Left hindlimb (tissue), 1 donor: ENCODE results near the gene SEC62.
A peak's percentile ranks its signal among the peaks of the same experiment; 100 is the strongest.

ENCODE experiments used
- DNase-seq: peaks from one replicate; pipeline ENCODE4 v3.0.0-alpha.2; 2018

The SEC62 gene

GRCh38 chr3:169966428-169966950, at the start of gene SEC62:
SEC62 (plus strand) TSS chr3:169966807; CDS start chr3:169966823, 16 bp downstream.
- peak; percentile 97 for DNase-seq

- no peak for DNase-seq
These were observed 43.4 kb upstream of the SEC62 start for GRCh38 chr3:169923189-169923588.

GRCh38 chr3:169923831-169924230, 42.8 kb upstream of the SEC62 start:
- DNase-seq, result no peak

- no peak for DNase-seq
These were observed 36.6 kb upstream of the SEC62 start for GRCh38 chr3:169929830-169930519.

GRCh38 chr3:169930843-169931242, 35.8 kb upstream of the SEC62 start:
- no peak for DNase-seq

GRCh38 chr3:169931747-169932520, 34.7 kb upstream of the SEC62 start:
- no peak for DNase-seq

- no peak for DNase-seq
These were observed 27.3 kb upstream of the SEC62 start for GRCh38 chr3:169939320-169939719.

- DNase-seq, result no peak
These were observed 26.9 kb upstream of the SEC62 start for GRCh38 chr3:169939751-169940150.

GRCh38 chr3:169940470-169941181, 26.0 kb upstream of the SEC62 start:
- no peak for DNase-seq

GRCh38 chr3:169945313-169945712, 21.3 kb upstream of the SEC62 start:
- DNase-seq, result no peak

- DNase-seq, result no peak
These were observed 20.3 kb upstream of the SEC62 start for GRCh38 chr3:169946336-169946735.

GRCh38 chr3:169948559-169949448, 17.8 kb upstream of the SEC62 start:
- DNase-seq, result no peak

GRCh38 chr3:169952045-169952444, 14.6 kb upstream of the SEC62 start:
- DNase-seq, result no peak

GRCh38 chr3:169953462-169954141, 13.0 kb upstream of the SEC62 start:
- DNase-seq, result no peak

- DNase-seq, result no peak
These were observed 12.4 kb upstream of the SEC62 start for GRCh38 chr3:169954142-169954756.

- DNase-seq, result no peak
These were observed 11.2 kb upstream of the SEC62 start for GRCh38 chr3:169955406-169955805.

- DNase-seq, result no peak
These were observed 2.4 kb upstream of the SEC62 start for GRCh38 chr3:169964176-169964575.

- DNase-seq, result no peak
These were observed 812 bp upstream of the SEC62 start for GRCh38 chr3:169965562-169966427.

GRCh38 chr3:169966951-169967915, 626 bp downstream of the SEC62 start:
- DNase-seq, result no peak
